HFFc6 (cell line): ENCODE results near the gene PAX3. TPM values are rescaled to one million over a fixed set of nuclear protein-coding genes. Genes with fewer than 3 reads are reported as not detected.
A peak's percentile ranks its signal among the peaks of the same experiment; 100 is the strongest.

Experiments used
- DNase-seq: peaks from one replicate; pipeline ENCODE4 v3.0.0-alpha.2; 2018
- H3K27ac Mint-ChIP-seq: 2 replicates; pipeline ENCODE4 v1.8.0; 2020; ENCODE audit warnings: mild to moderate bottlenecking, mixed read lengths
- H3K27me3 Mint-ChIP-seq: 2 replicates; pipeline ENCODE4 v1.8.0; 2021; ENCODE audit warnings: mild to moderate bottlenecking, moderate library complexity, mixed read lengths; ENCODE audit not compliant: insufficient read depth
- H3K36me3 Mint-ChIP-seq: 2 replicates; pipeline ENCODE4 v1.8.0; 2021; ENCODE audit warnings: low read depth, mixed read lengths
- H3K4me1 Mint-ChIP-seq: 2 replicates; pipeline ENCODE4 v1.8.0; 2020; ENCODE audit warnings: low read depth, mixed read lengths
- H3K4me3 Mint-ChIP-seq: 2 replicates; pipeline ENCODE4 v1.8.0; 2020; ENCODE audit warnings: mild to moderate bottlenecking, moderate library complexity, mixed read lengths
- H3K9me3 Mint-ChIP-seq: 2 replicates; pipeline ENCODE4 v1.8.0; 2020; ENCODE audit warnings: mild to moderate bottlenecking, mixed read lengths
- total RNA-seq, 6 experiments: library from RNA; stranded (reverse); fragmentation: NEBNext Ultra II Directional; extraction: Animal tissue kit (Norgen Biotek cat#: 25700); gene quantifications; 2 replicates in 1 of 6; 3 replicates in 5 of 6; pipeline ENCODE4 v1.2.3, GENCODE V29; 2021
- TF ChIP-seq, protein P1 (sequence below): fragments of 200-600 bp; sonication (generic); IDR thresholded peaks from 2 replicates; pipeline ENCODE4 v1.5.0; 2021; ENCODE audit warnings: antibody characterized with exemption, mild to moderate bottlenecking

PAX3 gene
- total RNA-seq, 6 experiments from 2014 or later, result 13.2 to 20.7 (median 16.4) TPM

DNA sequence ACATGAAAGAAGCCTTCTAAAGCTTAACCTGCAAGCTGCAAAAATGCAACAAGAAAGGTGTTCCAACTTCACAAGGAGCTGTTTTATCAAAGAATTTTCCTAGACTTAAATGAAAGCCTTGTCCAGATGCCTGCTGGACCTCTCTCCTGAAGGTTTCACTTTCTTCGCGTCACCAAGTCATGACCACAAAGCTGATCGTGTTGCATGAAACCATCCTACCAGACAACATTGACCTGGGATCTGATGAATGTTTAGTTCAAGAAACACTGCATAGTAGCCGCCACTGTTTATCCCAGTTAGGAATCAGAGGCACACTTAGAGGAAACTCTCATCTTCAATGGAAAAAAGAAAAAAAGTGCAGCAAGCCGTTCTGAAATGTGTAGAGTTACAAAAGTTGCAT is 26.9 kb downstream of the PAX3 start:
- Mint-ChIP-seq H3K4me3 (no peak overlapping the region), H3K27me3 (peaks cover 1% of the 10 kb centered on the region), H3K36me3 (peaks cover 19% of the 10 kb centered on the region; the same call in 1 of the 2 replicates), H3K27ac (no peak overlapping the region), H3K4me1 (peaks cover 43% of the 10 kb centered on the region), H3K9me3 (no peaks in the 10 kb centered on the region)
- TF ChIP-seq, protein P1, sequence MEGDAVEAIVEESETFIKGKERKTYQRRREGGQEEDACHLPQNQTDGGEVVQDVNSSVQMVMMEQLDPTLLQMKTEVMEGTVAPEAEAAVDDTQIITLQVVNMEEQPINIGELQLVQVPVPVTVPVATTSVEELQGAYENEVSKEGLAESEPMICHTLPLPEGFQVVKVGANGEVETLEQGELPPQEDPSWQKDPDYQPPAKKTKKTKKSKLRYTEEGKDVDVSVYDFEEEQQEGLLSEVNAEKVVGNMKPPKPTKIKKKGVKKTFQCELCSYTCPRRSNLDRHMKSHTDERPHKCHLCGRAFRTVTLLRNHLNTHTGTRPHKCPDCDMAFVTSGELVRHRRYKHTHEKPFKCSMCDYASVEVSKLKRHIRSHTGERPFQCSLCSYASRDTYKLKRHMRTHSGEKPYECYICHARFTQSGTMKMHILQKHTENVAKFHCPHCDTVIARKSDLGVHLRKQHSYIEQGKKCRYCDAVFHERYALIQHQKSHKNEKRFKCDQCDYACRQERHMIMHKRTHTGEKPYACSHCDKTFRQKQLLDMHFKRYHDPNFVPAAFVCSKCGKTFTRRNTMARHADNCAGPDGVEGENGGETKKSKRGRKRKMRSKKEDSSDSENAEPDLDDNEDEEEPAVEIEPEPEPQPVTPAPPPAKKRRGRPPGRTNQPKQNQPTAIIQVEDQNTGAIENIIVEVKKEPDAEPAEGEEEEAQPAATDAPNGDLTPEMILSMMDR, result no peak
- no peak for DNase-seq

DNA sequence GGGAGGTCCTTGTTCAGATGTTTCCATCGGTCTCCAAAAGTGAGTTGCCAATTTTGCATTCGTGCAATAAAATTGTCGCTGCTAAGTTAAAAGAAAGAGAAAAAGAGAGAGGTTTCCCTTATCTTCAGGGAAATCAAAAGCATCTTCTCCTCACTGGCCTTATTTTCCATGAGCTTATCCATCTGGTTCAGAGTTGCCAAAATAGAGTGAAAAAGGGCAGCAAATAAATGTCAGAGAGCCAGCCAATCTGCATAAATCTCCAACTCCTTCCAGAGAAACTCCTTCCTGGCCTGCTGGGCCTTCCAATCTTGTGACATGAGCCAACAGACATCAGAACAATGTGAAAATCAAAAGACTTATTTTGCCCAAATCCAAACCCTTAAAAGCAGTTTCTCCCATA is 28.4 kb downstream of the PAX3 start:
- H3K27ac Mint-ChIP-seq, result peak overlapping the region; percentile 4; the same call in 1 of the 2 replicates
- DNase-seq, result no peak
- H3K9me3 Mint-ChIP-seq, result no peaks in the 10 kb centered on the region
- peaks cover 14% of the 10 kb centered on the region; the same call in 1 of the 2 replicates for H3K36me3 Mint-ChIP-seq
- peaks cover 47% of the 10 kb centered on the region for H3K4me1 Mint-ChIP-seq
- TF ChIP-seq, protein P1, result no peak
- H3K27me3 Mint-ChIP-seq, result peaks cover 1% of the 10 kb centered on the region
- H3K4me3 Mint-ChIP-seq, result no peak overlapping the region

DNA sequence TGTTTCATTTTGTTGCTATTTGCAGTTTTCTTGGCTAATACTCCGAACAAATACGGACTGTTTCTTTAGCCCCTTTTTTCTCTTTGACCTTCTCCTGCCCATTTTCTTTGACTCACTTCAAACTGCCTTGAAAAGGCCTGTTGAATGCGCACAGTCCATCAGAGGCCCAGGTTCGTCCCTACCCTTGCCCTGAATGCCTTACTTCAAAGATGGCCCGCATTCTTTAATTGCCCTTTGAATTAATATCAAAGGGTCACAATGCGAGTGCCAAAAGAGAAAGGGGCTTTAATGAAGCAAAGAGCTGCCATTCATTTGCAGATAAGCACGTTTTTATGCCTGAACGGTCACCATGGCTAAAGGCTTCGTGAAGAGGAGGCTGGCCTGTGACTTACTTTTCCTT is 29.7 kb downstream of the PAX3 start:
- peaks cover 22% of the 10 kb centered on the region for H3K36me3 Mint-ChIP-seq
- peaks cover 59% of the 10 kb centered on the region for H3K4me1 Mint-ChIP-seq
- H3K27me3 Mint-ChIP-seq, result peaks cover 1% of the 10 kb centered on the region
- DNase-seq, result no peak
- peak overlapping the region; percentile 61; the same call in 1 of the 2 replicates for H3K27ac Mint-ChIP-seq
- H3K4me3 Mint-ChIP-seq, result peak overlapping the region; percentile 37; the same call in 1 of the 2 replicates
- no peaks in the 10 kb centered on the region for H3K9me3 Mint-ChIP-seq
- TF ChIP-seq, protein P1, result no peak

DNA sequence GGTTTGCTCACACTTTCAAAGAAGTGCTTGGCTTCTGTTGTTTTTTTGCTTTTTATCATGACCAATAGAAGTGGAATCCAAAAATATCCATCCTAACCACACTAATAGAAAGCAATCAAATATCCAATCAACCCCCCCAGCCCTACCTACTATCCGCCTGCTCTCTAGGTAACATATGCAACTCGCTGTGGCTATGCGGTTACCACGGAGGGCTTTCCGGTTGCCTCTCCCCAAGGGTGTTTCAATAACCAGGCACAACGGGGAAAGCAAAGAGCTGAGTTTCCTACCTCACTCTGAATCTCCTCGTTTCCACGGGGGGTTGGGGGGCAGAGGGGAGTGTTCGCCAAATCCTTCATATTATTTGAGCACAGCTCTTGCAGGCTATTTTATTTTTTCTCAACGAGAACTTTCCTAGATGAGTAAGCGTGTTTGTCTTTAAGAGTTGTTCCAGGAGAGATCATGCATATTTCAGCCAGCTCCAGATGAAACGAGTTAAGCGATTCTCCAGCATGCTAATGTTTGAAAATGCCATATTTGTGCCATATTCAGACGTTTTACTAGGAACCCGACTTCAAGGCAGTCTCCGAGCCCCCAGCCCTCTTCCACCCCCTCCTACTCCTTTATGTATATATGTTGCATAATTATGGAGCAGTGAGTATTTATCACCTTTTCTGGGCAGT is 30.3 kb downstream of the PAX3 start:
- H3K36me3 Mint-ChIP-seq, result peaks cover 26% of the 10 kb centered on the region
- TF ChIP-seq, protein P1, result no peak
- H3K27me3 Mint-ChIP-seq, result peaks cover 1% of the 10 kb centered on the region
- DNase-seq, result peak; percentile 20
- H3K4me3 Mint-ChIP-seq, result peak overlapping the region; percentile 37; the same call in 1 of the 2 replicates
- H3K27ac Mint-ChIP-seq, result peak overlapping the region; percentile 53
- no peaks in the 10 kb centered on the region for H3K9me3 Mint-ChIP-seq
- peaks cover 62% of the 10 kb centered on the region for H3K4me1 Mint-ChIP-seq

DNA sequence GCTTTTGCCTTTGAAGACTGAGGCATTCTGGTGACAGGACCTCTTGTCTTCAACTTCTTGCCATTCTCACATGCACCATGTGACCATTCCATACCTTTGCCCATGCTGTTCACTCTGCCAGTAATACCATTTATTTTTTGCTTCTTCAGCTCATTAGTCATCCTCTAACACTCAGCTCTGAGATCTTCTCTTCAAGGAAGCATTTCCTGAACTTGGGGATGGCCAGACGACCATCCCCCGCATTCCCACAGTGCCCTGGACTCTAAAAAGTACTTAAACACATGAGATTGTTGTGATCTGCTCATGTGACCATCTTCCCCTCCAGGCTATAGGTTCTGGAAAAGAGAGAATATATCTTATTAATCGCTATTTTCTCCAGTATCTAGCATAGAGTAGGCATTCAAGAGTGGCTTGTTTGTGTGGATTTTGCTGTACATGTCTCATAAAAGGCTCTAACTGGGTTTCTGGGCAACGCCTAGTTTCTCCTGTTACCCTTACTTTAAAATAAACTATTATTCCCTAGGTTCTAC is 33.9 kb downstream of the PAX3 start:
- Mint-ChIP-seq H3K27me3 (peaks cover 1% of the 10 kb centered on the region), H3K36me3 (peaks cover 11% of the 10 kb centered on the region), H3K4me3 (no peak overlapping the region), H3K4me1 (peaks cover 56% of the 10 kb centered on the region), H3K9me3 (no peaks in the 10 kb centered on the region), H3K27ac (peak overlapping the region; percentile 4)
- TF ChIP-seq, protein P1, result no peak
- DNase-seq, result peak; percentile 45
